Fibroblast of mammary gland (primary cell): ENCODE results near the gene VPS41.

ENCODE experiments used
- DNase-seq: peaks from one replicate; pipeline ENCODE4 v3.0.0-alpha.2; 2010; ENCODE audit warnings: low read depth
- H3K4me3 ChIP-seq: 2 replicates; pipeline ENCODE4 v1.5.1; 2011; ENCODE audit warnings: low read depth, mild to moderate bottlenecking, low read length, moderate library complexity; ENCODE audit not compliant: control insufficient read depth
- TF ChIP-seq, protein P1 (sequence below): conservative IDR thresholded peaks from 2 replicates; pipeline ENCODE4 v1.5.1; 2011; ENCODE audit warnings: low read depth, low read length, inconsistent platforms; ENCODE audit not compliant: control insufficient read depth, insufficient read depth

The VPS41 gene

DNA sequence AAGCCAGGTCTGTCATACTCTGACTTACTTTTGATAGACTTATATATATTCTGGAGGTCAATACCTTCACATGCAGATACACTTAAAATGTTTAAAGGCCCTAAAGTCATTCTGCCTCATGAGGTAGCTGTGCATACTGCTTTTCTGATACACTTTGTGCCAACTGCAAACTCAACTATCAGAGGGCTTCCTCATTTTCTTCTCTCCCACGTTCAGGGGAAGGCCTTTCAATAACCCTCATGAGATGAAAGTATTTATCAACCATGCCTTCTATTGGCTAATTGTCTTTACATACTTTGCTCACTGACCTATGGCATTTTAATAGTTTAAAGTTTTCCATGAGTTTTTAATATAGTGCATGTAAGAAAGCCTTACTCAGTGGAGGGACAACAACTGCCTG, 165.1 kb downstream of the VPS41 start:
- H3K4me3 ChIP-seq: no peak overlapping the region
- DNase-seq: no peak
- TF ChIP-seq, protein P1, sequence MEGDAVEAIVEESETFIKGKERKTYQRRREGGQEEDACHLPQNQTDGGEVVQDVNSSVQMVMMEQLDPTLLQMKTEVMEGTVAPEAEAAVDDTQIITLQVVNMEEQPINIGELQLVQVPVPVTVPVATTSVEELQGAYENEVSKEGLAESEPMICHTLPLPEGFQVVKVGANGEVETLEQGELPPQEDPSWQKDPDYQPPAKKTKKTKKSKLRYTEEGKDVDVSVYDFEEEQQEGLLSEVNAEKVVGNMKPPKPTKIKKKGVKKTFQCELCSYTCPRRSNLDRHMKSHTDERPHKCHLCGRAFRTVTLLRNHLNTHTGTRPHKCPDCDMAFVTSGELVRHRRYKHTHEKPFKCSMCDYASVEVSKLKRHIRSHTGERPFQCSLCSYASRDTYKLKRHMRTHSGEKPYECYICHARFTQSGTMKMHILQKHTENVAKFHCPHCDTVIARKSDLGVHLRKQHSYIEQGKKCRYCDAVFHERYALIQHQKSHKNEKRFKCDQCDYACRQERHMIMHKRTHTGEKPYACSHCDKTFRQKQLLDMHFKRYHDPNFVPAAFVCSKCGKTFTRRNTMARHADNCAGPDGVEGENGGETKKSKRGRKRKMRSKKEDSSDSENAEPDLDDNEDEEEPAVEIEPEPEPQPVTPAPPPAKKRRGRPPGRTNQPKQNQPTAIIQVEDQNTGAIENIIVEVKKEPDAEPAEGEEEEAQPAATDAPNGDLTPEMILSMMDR: no peak

DNA sequence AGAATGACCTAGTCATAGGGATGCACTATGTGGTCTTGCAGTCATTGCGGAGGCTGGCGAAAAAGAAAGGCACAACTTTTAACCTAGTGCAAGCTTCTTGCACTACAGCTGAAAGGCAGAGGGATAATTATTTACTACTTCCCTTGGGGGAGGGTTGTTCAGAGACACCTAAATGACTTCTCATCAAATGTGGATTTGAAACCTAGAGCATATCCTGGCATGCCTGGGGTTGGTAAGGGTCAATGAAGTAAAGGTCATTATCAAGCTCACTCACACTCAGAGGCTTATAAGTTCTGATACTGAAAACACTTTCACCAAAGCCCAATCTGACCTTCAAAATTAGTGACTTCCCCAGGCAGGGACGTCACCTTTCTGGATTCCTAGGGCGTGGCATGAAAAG, 168.9 kb downstream of the VPS41 start:
- no peak overlapping the region for H3K4me3 ChIP-seq
- no peak for DNase-seq
- TF ChIP-seq, protein P1: no peak

DNA sequence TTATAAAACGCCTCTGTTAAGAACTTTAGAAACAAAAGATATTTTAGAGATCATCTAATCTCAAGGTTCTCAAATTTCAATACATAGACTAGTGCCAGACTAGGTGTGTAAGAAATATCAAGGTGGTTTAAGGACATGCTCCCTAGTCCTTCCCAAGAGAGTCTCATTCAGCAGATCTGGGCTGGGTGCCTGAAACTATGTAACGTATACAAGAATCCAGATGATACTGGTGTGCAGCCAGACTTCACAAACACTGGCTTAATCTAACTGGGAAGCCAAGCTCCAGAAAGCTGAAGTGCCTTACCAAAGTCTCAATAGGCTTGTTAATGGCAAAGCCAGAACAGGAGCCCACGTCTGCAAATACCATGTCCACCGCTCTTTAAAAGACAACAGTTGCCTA, 172.9 kb downstream of the VPS41 start:
- peak; percentile 15 for DNase-seq
- TF ChIP-seq, protein P1: no peak

DNA sequence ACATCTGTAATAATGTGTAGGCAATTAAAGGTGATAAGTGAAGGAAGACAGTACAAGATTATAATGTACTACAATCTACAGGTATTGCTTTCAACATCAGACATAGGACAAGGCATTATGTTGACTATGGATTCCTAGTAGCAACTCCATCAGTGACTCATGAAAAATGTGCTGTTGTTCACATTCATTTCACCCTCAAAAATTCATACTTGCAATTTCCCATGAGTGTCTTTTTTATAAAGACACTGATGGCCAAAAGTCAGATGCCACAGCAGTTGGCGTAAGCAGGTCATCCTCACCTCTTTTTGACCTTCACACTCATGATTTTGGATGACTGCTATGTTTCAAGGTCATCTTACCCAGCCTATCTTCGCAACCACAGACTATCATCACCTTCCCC, 177.8 kb downstream of the VPS41 start:
- TF ChIP-seq, protein P1: no peak
- DNase-seq: peak; percentile 37
- no peak overlapping the region for H3K4me3 ChIP-seq

More for the DNA sequence above, 172.9 kb downstream of the VPS41 start:
- H3K4me3 ChIP-seq: no peak overlapping the region

DNA sequence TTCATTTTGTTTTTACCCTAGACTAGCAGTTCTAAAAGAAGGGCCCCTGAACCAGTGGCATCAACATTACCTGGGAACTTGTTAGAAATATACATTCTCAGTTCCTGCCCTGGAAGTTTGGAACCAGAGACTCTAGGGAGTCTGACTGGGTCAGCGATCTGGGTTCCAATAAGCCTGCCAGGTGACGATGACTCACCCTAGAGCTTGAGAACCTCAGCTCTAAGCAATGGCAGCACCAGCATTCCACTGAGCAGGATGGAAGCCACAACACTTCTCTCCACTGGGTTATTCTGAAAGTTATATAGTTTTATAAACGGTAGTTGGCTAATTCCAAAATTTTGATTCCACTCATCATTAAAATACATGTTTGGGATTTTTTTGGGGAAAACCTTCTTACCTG, 180.8 kb downstream of the VPS41 start:
- DNase-seq: peak; percentile 26
- TF ChIP-seq, protein P1: no peak
- no peak overlapping the region for H3K4me3 ChIP-seq

DNA sequence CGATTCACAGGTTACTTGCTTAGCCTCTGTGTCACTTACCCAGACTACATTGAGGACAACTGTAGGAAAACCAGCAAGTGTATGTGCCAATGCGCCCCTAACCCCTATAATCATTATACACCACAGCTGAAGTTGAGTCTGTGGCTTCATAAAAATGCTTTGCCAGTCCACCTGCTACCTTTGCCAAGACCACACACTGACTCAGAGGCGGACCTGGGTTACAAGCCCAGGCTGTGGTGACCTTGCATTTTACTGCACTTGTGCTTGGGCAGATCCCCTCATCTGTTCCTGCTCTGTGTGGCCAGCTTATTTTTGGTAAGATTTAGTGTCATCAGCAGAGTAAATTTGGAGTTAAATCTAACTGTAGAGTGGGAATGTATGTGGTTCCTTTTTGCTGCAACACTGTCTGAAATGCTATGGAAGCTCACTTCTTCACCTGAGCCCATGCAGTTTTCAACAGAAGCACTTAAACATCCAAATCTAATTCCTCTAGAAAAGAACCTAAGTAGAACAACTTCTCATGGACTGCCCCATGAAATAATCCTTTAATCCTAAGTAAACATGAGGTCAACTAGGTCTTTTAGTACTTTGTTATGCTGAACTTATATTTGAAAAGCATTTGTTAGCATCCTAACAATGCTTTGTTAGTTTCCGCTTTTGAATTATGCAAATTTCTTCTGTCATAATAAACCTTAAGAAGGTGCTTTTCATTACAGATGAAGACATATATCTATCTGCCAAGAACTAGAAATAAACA, 181.6 kb downstream of the VPS41 start:
- TF ChIP-seq, protein P1: no peak
- no peak overlapping the region for H3K4me3 ChIP-seq
- DNase-seq: no peak
